ENCODE measurements around the gene NRN1.

The NRN1 gene

GRCh38 chr6:6002005-6002847 is 4.5 kb downstream of the NRN1 start:
- DNase-seq: no peak

DNA sequence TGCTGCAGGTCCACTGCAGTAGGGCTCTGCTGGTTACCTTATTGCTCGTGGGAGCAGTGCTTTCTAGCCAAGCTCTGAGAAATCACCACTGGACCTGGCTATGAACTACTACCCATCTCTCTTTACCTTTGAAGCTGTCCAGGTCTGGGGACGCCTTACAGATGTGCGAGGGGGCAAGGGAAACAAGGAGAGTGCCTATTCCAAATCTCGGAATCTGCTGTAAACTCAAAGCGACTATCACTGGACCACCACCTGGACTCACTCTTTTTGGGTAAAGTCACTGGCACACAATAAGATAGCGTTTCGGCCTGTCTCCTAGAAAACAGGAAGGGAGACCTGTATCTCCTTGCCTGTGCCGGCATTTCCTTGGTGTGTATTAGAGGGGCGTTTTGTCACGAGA is 5.3 kb downstream of the NRN1 start:
- DNase-seq: no peak

DNA sequence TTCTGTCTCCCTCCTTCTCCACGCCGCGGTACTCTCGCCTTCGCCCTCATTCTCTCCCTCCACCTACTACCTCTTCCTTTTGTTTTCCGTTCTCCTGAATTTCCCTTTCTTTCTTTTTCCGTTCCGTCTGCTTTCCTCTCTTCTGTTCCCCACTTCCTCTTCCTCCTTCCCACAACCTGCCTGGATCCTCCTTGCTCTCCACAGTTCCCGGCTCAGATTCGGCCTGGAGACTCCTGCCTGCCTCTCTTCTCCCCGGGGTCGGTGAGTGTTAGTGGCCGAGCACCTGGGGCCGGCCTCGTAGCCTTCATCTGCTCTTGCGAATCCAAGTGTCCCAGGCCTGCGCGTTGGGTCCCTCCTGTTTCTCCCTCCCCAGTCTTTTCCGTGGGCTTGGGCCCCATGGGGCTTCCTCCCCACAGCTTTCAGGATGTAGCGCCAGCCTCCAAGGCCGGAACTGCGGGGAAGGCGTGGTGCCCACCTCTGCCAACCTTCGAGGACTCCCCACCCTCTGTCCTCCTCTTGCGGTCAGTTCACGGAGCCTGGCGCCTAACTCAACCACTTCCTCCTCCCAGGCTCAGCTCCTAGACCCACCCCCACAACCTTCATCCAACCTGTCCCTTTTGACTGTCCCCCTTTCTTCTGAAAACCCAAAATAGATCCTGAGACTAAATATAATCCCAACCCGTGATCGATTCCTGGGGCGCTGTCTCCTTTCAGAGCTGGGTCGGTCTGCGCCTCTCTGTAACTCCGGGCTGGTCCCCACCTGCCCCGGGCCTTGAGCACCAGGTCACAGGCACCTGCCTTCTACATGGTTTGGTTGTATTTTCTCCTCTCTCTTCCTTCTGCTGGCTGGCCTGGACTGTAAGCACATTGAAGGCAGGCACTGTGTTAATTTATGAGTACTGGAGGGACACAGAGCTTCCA is 6.8 kb downstream of the NRN1 start:
- DNase-seq: no peak

GRCh38 chr6:5998711-5999687 is 7.7 kb downstream of the NRN1 start:
- DNase-seq: no peak

DNA sequence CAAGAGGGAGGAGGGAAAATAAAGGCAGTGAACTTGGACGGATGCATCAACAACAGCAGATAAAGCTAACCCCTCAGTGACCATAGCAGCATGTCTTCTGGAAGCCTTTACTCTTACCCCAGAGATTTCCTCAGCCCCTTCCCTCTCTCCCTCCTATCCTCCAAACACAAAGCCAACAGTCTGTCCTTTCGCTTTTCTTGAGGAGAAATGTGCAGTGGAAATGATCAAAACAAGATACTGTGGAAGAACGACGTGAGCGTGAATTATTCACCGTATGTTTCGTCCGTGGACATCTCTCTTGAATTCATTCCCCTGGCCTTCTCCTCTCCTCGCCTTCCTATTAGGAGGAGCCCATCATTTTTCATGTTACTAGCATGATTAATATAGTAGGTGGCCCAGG is 8.5 kb downstream of the NRN1 start:
- DNase-seq: no peak

GRCh38 chr6:5997420-5997987 is 9.2 kb downstream of the NRN1 start:
- DNase-seq: no peak

GRCh38 chr6:5996714-5997419 is 9.9 kb downstream of the NRN1 start:
- peak; percentile 13 for DNase-seq

GRCh38 chr6:5995949-5996713 is 10.6 kb downstream of the NRN1 start:
- DNase-seq: peak; percentile 59

GRCh38 chr6:5995658-5995948 is 11.1 kb downstream of the NRN1 start:
- DNase-seq: no peak

DNA sequence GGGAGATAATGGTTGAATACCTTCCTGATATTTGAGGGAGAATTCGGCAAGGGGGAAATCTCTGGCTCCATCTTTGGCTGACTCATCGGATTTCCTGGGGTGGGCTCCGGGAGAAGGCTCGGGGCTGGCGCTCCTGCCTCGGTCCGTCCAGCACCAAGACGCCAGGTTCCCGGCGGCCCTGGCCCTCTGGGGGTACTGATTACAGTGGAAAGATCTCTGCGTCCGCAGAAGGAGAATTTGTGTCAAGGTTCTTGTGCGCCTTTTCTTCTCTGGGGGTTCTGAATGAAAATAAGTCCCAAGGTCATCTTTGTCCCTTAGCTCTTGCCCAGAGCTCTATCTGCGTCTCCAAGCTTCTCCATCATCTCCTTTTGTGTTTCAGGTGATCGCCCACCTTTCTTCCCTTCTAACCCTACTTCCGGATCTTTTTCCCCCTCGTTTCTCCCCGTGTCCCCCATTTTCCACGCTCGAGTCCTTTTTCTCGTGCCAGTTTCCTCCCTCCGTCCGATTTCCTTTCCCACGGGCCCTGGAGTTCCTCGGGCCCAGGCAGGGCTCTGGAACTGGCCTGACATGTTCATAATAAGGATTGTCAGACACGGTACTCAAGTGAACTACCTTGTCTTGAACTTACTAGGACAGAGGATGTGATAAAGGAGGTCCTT is 11.6 kb downstream of the NRN1 start:
- DNase-seq: no peak

GRCh38 chr6:5994234-5994998 is 12.3 kb downstream of the NRN1 start:
- no peak for DNase-seq

GRCh38 chr6:5992551-5993225 is 14.0 kb downstream of the NRN1 start:
- no peak for DNase-seq

DNA sequence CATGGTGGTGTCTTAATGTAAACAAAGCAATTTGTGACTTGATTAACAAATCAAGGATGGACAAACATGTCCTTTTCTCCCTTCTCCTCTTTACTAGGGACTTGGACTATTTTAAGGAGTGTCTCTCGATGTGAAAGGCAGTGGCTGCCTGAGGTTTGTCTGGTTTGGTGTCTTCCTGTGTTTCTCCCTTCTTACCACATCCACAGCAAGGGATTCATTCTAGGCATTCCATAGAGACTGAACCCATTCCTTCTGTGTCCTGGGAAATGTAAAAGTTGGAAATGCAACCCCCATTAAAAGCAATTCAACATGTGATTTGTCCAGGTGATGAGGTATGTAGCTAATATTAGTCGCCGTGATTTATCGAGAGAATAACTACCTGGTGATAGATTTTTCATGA is 15.9 kb downstream of the NRN1 start:
- DNase-seq: no peak

DNA sequence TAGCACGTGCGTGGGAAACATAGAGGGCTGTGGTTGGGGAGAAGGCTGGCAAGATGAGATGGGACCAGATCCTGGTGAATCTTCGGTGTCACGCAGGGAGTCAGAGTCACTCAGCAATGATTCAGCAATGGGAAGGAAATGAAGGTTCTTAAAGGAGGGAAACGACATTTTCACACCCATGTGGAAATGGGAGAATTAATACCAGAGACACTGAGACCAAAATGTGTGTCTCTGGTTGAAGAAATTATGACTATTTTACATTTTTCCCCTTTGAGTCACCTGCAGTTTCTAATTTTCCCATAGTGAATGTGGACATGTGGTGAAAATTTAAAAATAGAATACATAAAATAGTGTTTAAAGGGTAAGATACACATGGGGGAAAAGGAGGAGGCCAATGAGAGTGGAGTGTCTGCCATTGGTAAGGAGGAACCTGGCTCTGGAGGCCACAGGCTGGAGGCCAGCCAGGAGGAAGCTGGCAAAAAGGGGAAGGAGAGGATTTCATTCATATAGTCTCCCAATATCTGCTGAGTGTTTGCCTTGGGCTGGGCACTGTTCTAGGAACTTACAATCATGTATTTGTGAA is 17.5 kb downstream of the NRN1 start:
- no peak for DNase-seq

DNA sequence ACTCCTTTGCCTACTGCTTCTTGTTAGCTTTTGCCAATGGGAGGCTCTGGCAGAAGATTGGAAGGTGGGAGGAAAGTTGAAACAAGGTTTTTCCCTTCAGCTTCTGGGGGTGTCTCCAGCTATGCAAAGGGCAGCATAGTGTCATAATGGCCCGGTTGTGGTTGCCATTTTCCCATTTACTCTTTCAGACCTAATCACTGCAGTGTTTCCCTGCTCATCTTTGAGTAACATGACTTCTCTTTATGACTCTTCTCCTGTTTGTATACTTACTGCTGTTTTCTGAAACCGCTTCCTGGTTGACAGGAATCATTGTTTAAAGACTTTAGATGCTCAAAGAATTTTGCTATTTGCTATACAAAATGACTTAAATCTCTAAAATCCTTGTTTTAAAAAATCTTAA is 19.9 kb downstream of the NRN1 start:
- DNase-seq: no peak

- DNase-seq: no peak
Observed at GRCh38 chr6:5984150-5985089, 22.3 kb downstream of the NRN1 start.

Measured in NCI-H526 treated with DMSO at 0.1 percent for 48 hours (cell line).